Central memory CD8-positive, alpha-beta T cell (primary cell): Measurements from ENCODE around the gene HORMAD2.

ENCODE experiments used
- ATAC-seq: fragments of 150-1000 bp; cut with Tn5 transposase; replicated peaks from 2 replicates; pipeline ENCODE4 v1.10.0; 2022; ENCODE audit warnings: mild to moderate bottlenecking, moderate FRiP score, moderate number of reproducible peaks; ENCODE audit not compliant: poor library complexity, severe bottlenecking; ENCODE audit errors: extremely low read depth
- DNase-seq, 2 donors: peaks; one replicate each; pipeline ENCODE4 v3.0.0; 2021; ENCODE audit warnings: low spot score in 2 of 2
- H3K27ac Mint-ChIP-seq: one replicate; pipeline ENCODE4 v1.8.0; 2022; ENCODE audit warnings: low read depth, mild to moderate bottlenecking, moderate library complexity, mixed read lengths
- H3K27me3 Mint-ChIP-seq: one replicate; pipeline ENCODE4 v1.8.0; 2022; ENCODE audit warnings: mixed read lengths
- H3K36me3 Mint-ChIP-seq: one replicate; pipeline ENCODE4 v1.8.0; 2022; ENCODE audit warnings: mild to moderate bottlenecking, moderate library complexity, mixed read lengths; ENCODE audit not compliant: insufficient read depth
- H3K4me1 Mint-ChIP-seq: one replicate; pipeline ENCODE4 v1.8.0; 2022; ENCODE audit warnings: mixed read lengths
- H3K4me3 Mint-ChIP-seq: one replicate; pipeline ENCODE4 v1.8.0; 2022; ENCODE audit warnings: mild to moderate bottlenecking, moderate library complexity, mixed read lengths
- H3K9me3 Mint-ChIP-seq: one replicate; pipeline ENCODE4 v1.8.0; 2022; ENCODE audit warnings: mixed read lengths

The HORMAD2 gene

DNA sequence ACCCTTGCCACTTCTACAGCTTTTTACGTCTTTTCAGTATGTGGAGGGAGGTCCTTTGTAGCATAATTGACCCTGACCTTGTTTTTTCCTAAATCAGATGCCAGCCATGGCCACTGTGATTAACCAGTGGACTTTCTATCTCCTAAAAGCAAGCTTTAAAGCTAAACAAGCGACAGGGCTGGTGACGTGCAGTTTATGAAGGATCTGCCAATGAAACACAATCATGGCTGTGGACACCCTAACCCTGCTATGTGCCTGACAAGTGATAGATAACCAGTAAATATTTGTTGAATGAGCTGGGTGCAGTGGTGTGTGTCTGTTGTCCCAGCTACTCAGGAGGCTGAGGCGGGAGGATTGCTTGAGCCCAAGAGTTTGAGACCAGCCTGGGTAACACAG, 102.1 kb downstream of the HORMAD2 start:
- ATAC-seq (no peak), DNase-seq (no peak)
- H3K27ac Mint-ChIP-seq, result no peak overlapping the region
- no peaks in the 10 kb centered on the region for H3K36me3 Mint-ChIP-seq
- H3K27me3 Mint-ChIP-seq, result no peaks in the 10 kb centered on the region
- no peaks in the 10 kb centered on the region for H3K4me1 Mint-ChIP-seq
- no peaks in the 10 kb centered on the region for H3K9me3 Mint-ChIP-seq
- no peak overlapping the region for H3K4me3 Mint-ChIP-seq

- H3K4me1 Mint-ChIP-seq, result no peaks in the 10 kb centered on the region
- no peak overlapping the region for H3K4me3 Mint-ChIP-seq
- no peak overlapping the region for H3K27ac Mint-ChIP-seq
These were observed 102.6 kb downstream of the HORMAD2 start for GRCh38 chr22:30182815-30183214.

DNA sequence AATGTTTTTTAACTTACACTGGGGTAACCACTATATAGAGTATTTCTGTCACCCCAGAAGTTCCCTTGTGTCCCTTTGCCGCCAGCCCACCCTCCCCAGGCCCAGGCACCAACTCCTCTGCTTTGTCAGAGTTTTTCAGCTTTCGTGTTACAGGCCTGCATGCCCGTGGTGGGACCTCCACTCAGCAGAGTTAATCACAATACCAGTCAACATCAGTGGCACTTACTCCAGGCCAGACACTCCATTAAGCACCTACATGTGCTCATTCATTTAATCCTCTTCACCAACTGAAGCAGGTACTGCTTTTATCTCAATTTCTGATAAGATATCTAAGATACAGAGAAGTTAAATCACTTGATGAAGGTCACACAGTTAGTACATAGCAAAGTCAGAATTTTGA, 103.0 kb downstream of the HORMAD2 start:
- DNase-seq, result no peak
- no peak overlapping the region for H3K27ac Mint-ChIP-seq
- no peaks in the 10 kb centered on the region for H3K9me3 Mint-ChIP-seq
- no peaks in the 10 kb centered on the region for H3K27me3 Mint-ChIP-seq
- no peak for ATAC-seq
- no peaks in the 10 kb centered on the region for H3K4me1 Mint-ChIP-seq
- H3K36me3 Mint-ChIP-seq, result no peaks in the 10 kb centered on the region
- H3K4me3 Mint-ChIP-seq, result no peak overlapping the region

More at GRCh38 chr22:30182815-30183214, 102.6 kb downstream of the HORMAD2 start:
- no peak for DNase-seq
- H3K27me3 Mint-ChIP-seq, result no peaks in the 10 kb centered on the region
- no peaks in the 10 kb centered on the region for H3K36me3 Mint-ChIP-seq
- no peak for ATAC-seq
- no peaks in the 10 kb centered on the region for H3K9me3 Mint-ChIP-seq

DNA sequence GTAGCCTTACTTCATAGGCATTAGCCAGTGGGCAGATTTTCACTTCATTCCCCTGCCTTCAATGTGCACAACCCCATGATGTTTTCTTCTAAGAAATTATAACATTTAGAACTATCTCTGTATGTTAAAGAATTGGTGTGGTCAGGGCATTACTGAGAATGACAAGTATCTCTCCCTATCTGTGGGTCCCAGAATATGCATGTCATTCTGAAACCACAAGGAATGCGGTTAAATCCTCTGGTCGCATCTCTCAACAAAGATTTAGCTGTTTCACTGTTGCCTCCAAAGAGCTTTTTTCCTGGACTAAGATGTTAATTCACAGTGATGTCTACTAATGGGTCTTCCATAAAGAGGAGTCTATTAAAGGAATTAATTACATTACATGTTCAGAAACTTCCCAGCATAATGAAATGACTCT, 103.6 kb downstream of the HORMAD2 start:
- DNase-seq (no peak), ATAC-seq (no peak)
- H3K27me3 Mint-ChIP-seq, result no peaks in the 10 kb centered on the region
- no peak overlapping the region for H3K4me3 Mint-ChIP-seq
- no peaks in the 10 kb centered on the region for H3K36me3 Mint-ChIP-seq
- no peaks in the 10 kb centered on the region for H3K4me1 Mint-ChIP-seq
- H3K9me3 Mint-ChIP-seq, result no peaks in the 10 kb centered on the region
- H3K27ac Mint-ChIP-seq, result no peak overlapping the region

GRCh38 chr22:30185129-30185528, 104.9 kb downstream of the HORMAD2 start:
- H3K4me1 Mint-ChIP-seq, result no peaks in the 10 kb centered on the region
- ATAC-seq (no peak), DNase-seq (no peak)
- no peaks in the 10 kb centered on the region for H3K9me3 Mint-ChIP-seq
- H3K27me3 Mint-ChIP-seq, result peaks cover 8% of the 10 kb centered on the region
- no peak overlapping the region for H3K4me3 Mint-ChIP-seq
- H3K27ac Mint-ChIP-seq, result no peak overlapping the region
- no peaks in the 10 kb centered on the region for H3K36me3 Mint-ChIP-seq

- Mint-ChIP-seq H3K9me3 (no peaks in the 10 kb centered on the region), H3K27me3 (peaks cover 13% of the 10 kb centered on the region), H3K36me3 (no peaks in the 10 kb centered on the region), H3K4me3 (no peak overlapping the region), H3K27ac (no peak overlapping the region), H3K4me1 (no peaks in the 10 kb centered on the region)
- ATAC-seq (no peak), DNase-seq (no peak)
These were observed 105.3 kb downstream of the HORMAD2 start for GRCh38 chr22:30185549-30185948.

GRCh38 chr22:30186041-30186440, 105.8 kb downstream of the HORMAD2 start:
- DNase-seq, result no peak
- no peaks in the 10 kb centered on the region for H3K4me1 Mint-ChIP-seq
- no peak overlapping the region for H3K4me3 Mint-ChIP-seq
- H3K27me3 Mint-ChIP-seq, result peaks cover 18% of the 10 kb centered on the region
- ATAC-seq, result no peak
- no peak overlapping the region for H3K27ac Mint-ChIP-seq
- H3K9me3 Mint-ChIP-seq, result no peaks in the 10 kb centered on the region
- no peaks in the 10 kb centered on the region for H3K36me3 Mint-ChIP-seq

GRCh38 chr22:30186510-30186909, 106.2 kb downstream of the HORMAD2 start:
- no peak for DNase-seq
- no peaks in the 10 kb centered on the region for H3K36me3 Mint-ChIP-seq
- no peak for ATAC-seq
- no peaks in the 10 kb centered on the region for H3K4me1 Mint-ChIP-seq
- H3K9me3 Mint-ChIP-seq, result no peaks in the 10 kb centered on the region
- no peak overlapping the region for H3K27ac Mint-ChIP-seq
- H3K27me3 Mint-ChIP-seq, result peaks cover 20% of the 10 kb centered on the region
- no peak overlapping the region for H3K4me3 Mint-ChIP-seq

DNA sequence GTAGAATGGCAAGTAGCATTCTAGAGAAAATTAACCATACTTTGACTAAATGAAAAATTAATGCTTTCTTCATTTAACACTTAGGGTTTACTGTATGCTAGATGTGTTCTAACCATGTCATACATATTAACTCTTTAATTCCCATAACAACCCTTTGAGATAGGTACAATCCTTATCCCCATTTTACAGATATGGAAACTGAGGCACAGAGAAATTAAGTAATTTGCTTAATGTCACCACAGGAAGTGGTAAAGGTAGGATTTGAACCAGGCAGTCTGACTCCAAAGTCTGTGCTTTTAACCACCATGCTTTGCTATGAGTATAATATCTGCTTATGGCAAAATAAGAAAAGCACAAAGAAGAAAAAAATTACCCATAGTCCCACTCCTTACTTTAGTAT, 106.8 kb downstream of the HORMAD2 start:
- ATAC-seq (no peak), DNase-seq (no peak)
- no peaks in the 10 kb centered on the region for H3K9me3 Mint-ChIP-seq
- no peak overlapping the region for H3K4me3 Mint-ChIP-seq
- H3K27ac Mint-ChIP-seq, result no peak overlapping the region
- H3K4me1 Mint-ChIP-seq, result peaks cover 3% of the 10 kb centered on the region
- H3K36me3 Mint-ChIP-seq, result no peaks in the 10 kb centered on the region
- H3K27me3 Mint-ChIP-seq, result peaks cover 20% of the 10 kb centered on the region

GRCh38 chr22:30187529-30188407, 107.5 kb downstream of the HORMAD2 start:
- peaks cover 5% of the 10 kb centered on the region for H3K4me1 Mint-ChIP-seq
- no peak overlapping the region for H3K27ac Mint-ChIP-seq

DNA sequence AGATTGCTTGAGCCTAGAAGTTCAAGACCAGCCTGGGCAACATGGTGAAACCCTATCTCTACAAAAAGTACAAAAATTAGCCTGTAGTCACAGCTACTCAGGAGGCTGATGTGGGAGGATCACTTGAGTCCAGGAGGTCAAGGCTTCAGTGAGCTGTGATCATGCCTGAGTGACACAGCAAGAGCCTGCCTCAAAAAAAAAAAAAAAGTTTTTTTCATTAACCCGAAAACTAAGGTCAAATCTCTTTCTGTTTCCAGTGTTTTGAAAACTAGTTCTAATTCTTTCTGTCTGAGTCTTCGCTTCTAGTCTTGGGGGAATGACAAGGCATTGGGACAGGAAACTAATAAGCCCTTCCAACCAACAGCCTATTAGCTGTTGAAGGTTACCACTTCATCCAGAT, 108.6 kb downstream of the HORMAD2 start:
- Mint-ChIP-seq H3K27me3 (peaks cover 20% of the 10 kb centered on the region), H3K4me1 (peaks cover 5% of the 10 kb centered on the region), H3K4me3 (no peak overlapping the region), H3K36me3 (no peaks in the 10 kb centered on the region), H3K9me3 (no peaks in the 10 kb centered on the region), H3K27ac (no peak overlapping the region)
- no peak for DNase-seq
- no peak for ATAC-seq

More at GRCh38 chr22:30187529-30188407, 107.5 kb downstream of the HORMAD2 start:
- ATAC-seq (no peak), DNase-seq (no peak)
- H3K36me3 Mint-ChIP-seq, result no peaks in the 10 kb centered on the region
- H3K4me3 Mint-ChIP-seq, result no peak overlapping the region
- H3K9me3 Mint-ChIP-seq, result no peaks in the 10 kb centered on the region
- H3K27me3 Mint-ChIP-seq, result peaks cover 20% of the 10 kb centered on the region

- Mint-ChIP-seq H3K9me3 (no peaks in the 10 kb centered on the region), H3K27ac (no peak overlapping the region), H3K4me3 (no peak overlapping the region), H3K4me1 (peaks cover 5% of the 10 kb centered on the region), H3K27me3 (peaks cover 20% of the 10 kb centered on the region), H3K36me3 (no peaks in the 10 kb centered on the region)
- ATAC-seq (no peak), DNase-seq (no peak)
These were observed 110.3 kb downstream of the HORMAD2 start for GRCh38 chr22:30190574-30190973.

DNA sequence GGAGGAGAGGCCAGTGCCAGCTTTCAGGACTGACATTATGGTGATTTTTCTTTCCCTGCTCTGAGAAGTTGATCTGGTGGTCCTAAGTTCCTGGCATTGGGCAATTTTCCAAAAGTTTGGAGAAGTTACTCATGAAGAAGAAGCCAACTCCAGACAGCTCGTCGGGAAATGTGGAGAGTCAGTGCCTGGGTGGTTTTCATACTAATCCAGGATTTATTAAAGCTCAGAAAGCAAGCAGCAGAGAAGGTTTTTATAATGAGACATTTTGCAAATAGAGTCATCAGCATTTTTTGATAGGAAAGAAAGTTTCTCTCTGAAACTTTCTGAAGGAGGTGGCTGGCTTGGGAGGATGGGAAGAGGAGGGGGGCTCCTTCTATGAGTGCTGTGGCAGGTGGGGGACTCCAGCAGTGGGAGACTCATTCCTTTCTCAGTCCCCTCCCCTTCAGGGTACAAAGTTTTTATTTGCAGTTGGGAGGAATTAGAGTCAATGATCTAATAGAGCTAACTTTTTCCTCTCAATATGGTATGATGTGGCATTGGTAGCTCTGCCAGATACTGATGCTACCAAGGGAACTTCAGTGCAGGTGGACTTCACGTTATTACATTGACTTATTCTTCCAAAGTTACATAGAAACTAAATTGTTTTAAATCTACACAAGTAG, 110.9 kb downstream of the HORMAD2 start:
- H3K4me3 Mint-ChIP-seq, result no peak overlapping the region
- no peaks in the 10 kb centered on the region for H3K9me3 Mint-ChIP-seq
- H3K27me3 Mint-ChIP-seq, result peaks cover 20% of the 10 kb centered on the region
- H3K4me1 Mint-ChIP-seq, result peaks cover 5% of the 10 kb centered on the region
- no peak for ATAC-seq
- H3K36me3 Mint-ChIP-seq, result no peaks in the 10 kb centered on the region
- DNase-seq, result no peak
- no peak overlapping the region for H3K27ac Mint-ChIP-seq
